Fibroblast of the aortic adventitia (primary cell): ENCODE results near the gene CNGB1. TPM values are rescaled to one million over a fixed set of nuclear protein-coding genes. Genes with fewer than 3 reads are reported as not detected.
A peak's percentile ranks its signal among the peaks of the same experiment; 100 is the strongest.
"Not testable (repeated sequence)": the region's sequence is repeated elsewhere in the genome, so short reads cannot be mapped to it uniquely, and the experiment has no call there.

Experiments used
- DNase-seq: peaks from one replicate; pipeline ENCODE4 v3.0.0-alpha.2; 2010; ENCODE audit warnings: low read depth
- H3K4me3 ChIP-seq: 2 replicates; pipeline ENCODE4 v1.5.1; 2011; ENCODE audit warnings: low read depth, mild to moderate bottlenecking, control low read depth, low read length, moderate library complexity
- total RNA-seq: library from RNA; depleted of rRNA; stranded (reverse); fragments of >200 nt; gene quantifications from 2 replicates; pipeline ENCODE4 v1.2.3, GENCODE V29; 2012; ENCODE audit warnings: low replicate concordance
- TF ChIP-seq, protein P1 (sequence below): IDR thresholded peaks from 2 replicates; pipeline ENCODE4 v1.5.1; 2011; ENCODE audit warnings: mild to moderate bottlenecking, low read length, control low read depth, inconsistent platforms; ENCODE audit not compliant: insufficient read depth

The CNGB1 gene
- total RNA-seq, 1 donor: not detected

DNA sequence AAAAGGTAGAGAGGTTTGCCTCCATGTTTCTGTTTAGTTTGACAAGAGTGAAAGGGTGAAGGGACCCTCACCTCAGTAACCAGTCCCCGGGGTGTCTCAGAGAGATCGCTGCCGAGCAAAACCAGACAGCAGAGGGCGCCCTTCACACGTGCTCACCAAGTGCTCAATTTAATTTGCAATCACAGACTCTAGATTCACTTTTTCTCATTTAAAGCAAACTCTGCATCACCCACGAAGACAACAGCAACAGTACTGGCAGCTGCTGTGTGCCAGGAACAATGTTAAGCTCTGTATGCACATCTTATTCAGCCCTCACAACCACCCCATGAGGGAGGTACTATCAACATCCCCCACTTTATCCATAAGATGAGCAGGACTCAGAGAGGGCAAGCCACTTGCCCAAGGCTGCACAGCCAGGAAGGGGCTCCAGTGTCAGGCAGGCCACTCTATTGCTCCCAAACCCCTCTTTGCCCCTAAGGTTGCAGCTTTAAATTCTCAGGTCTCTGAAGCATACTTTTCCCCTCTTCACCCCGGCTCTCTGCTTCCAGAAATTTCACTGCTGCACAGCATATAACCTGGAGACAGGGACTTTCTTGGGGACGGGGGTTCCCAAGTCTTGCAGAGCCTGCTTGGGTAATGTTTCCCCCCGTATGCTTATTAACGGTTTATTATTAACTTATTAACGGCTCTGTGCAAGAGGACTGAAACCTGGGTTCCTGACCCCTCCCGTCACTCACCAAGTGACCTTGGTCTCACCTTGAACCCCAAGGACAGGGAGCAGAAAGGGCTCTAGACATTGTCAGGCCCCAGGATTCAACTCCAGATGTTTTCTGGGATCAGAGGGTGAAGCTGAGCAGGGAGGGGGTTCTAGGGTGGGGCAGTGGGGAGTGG is 70.9 kb downstream of the CNGB1 start:
- TF ChIP-seq, protein P1, sequence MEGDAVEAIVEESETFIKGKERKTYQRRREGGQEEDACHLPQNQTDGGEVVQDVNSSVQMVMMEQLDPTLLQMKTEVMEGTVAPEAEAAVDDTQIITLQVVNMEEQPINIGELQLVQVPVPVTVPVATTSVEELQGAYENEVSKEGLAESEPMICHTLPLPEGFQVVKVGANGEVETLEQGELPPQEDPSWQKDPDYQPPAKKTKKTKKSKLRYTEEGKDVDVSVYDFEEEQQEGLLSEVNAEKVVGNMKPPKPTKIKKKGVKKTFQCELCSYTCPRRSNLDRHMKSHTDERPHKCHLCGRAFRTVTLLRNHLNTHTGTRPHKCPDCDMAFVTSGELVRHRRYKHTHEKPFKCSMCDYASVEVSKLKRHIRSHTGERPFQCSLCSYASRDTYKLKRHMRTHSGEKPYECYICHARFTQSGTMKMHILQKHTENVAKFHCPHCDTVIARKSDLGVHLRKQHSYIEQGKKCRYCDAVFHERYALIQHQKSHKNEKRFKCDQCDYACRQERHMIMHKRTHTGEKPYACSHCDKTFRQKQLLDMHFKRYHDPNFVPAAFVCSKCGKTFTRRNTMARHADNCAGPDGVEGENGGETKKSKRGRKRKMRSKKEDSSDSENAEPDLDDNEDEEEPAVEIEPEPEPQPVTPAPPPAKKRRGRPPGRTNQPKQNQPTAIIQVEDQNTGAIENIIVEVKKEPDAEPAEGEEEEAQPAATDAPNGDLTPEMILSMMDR: peak; percentile 85
- DNase-seq: peak; percentile 82
- H3K4me3 ChIP-seq: no peak overlapping the region

DNA sequence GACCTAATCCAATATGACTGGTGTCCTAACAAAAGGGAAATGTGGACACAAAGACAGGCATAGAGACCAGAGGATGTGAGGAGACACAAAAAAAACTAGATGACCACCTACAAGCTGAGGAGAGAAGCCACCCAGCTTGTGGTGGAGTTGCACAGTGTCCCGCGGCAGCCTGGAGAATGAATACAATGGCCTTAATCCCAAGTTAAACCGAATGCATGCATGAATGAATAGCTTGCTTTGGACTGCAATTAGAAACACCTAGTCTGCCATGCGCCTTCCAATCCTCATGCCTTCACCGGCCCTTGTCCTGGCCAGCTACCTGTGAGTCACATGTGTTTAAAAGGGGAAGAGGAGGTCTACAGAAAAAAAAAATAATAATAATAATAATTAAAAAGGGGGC is 72.0 kb downstream of the CNGB1 start:
- H3K4me3 ChIP-seq: no peak overlapping the region
- no peak for DNase-seq
- TF ChIP-seq, protein P1: no peak

DNA sequence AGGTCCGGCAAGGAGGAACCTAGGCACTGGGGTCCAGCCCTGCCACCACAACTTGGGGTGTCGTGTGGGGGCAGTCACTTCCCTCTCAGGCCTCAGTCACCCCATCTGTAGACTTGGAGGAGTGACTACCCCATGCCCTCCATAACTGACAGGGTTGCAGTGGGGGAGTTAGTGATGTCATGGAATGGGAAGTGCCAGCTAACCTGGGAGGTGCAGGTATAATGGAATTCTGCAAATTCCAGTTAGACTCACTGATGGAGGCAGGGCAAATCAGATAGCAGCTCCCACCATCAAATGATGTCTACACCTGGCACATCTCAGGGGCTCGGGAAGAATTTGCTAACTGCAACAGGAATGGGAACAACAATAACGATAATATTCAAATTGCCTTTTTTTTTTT is 72.9 kb downstream of the CNGB1 start:
- no peak for DNase-seq
- TF ChIP-seq, protein P1: no peak
- H3K4me3 ChIP-seq: no peak overlapping the region

DNA sequence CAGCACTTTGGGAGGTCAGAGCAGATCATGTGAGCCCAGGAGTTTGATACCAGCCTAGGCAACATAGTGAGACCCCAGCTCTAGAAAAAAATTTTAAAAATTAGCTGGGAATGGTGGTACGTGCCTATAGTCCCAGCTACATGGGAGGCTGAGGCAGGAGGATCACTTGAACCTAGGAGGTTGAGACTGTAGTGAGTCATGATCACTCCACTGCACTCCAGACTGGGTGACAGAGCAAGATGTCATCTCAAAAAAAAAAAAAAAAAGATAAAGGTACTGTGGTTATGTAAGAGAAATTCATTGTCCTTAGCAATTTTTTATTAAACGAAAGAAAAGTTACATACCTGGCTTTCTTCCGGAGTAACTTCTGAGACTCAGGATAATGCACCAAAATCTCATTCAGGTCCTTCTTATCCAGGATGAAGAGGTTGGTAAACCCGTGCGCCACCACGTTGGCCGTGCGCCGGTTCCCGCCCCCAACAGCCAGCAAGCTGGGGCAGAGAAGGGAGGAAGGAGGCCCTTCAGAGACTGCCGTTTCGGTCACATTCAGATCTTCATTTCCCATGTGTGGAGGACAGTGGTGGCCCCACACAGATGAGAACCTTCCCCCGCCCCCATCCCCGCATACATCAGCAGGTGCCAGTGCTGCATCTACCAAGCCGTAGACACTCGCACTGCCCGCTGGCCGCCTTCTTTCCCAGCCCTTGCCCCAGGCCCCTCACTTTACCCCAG is 73.7 kb downstream of the CNGB1 start:
- DNase-seq: no peak
- H3K4me3 ChIP-seq: no peak overlapping the region
- TF ChIP-seq, protein P1: no peak

DNA sequence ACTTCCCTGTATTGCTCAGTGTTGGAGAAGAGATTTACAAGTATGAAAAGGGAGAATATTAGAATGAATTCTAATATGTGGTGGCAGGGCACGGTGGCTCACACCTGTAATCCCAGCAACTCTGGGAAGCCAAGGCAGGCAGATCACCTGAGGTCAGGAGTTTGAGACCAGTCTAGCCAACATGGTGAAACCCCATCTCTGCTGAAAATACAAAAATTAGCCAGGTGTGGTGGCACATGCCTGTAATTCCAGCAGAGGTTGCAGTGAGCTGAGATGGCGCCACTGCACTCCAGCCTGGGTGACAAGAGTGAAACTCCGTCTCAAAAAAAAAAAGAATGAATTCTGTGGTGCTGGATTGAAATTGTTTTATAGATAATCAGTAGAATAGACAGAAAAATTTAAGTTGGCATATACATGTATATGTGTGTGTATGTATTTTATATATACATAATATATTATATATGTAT is 75.8 kb downstream of the CNGB1 start:
- H3K4me3 ChIP-seq, DNase-seq: not testable (repeated sequence)

DNA sequence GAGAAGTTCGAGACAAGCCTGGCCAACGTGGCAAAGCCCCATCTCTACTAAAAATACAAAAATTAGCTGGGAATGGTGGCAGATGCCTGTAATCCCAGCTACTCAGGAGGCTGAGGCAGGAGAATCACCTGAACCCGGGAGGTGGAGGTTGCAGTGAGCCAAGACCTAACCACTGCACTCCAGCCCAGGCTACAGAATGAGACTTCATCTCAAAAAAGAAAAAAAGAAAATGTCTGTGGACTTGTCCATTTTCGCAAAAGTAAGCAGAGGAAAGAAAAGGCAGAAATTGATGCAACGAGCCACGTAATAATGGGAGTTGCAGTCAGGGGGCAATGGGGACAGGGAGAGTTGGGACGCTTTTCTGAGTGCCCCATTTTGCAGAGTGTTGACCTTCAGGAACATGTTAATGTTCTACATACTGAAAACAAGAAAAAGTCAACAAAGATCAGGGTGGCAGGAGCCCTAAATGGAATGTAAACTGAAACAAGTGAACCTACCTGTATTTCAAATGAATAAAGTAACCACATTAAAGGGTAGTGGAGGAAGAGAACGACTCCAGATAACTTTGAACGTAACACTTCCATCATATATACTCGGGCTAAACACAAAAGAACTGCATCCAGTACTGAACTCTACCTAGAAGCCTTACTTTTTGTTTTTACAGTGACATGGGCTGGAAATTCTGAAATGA is 76.4 kb downstream of the CNGB1 start:
- TF ChIP-seq, protein P1: no peak
- DNase-seq: no peak
- no peak overlapping the region for H3K4me3 ChIP-seq
